ENCODE measurements around the gene TCFL5.

GRCh38 chr20:62825986-62826645, 35.5 kb downstream of the TCFL5 start:
- no peak for TF ChIP-seq CTCF (IDR thresholded peaks at IDR 0.05; ENCODE audit: low read length)
- TF ChIP-seq EZH2 (optimal IDR thresholded peaks at IDR 0.05; ENCODE audit: low read depth, low read length): no peak
- no peak for TF ChIP-seq EZH2phosphoT487 (IDR thresholded peaks at IDR 0.05; ENCODE audit: low read length)
